Measurements from ENCODE around the gene AMHR2.

GRCh38 chr12:53418221-53418620 is 5.4 kb upstream of the AMHR2 start:
- TF ChIP-seq POLR2A (IDR thresholded peaks at IDR 0.05), result no peak
- TF ChIP-seq CTCF (IDR thresholded peaks at IDR 0.05), result no peak

Data from heart left ventricle (tissue), 13 donors.